ENCODE data around the gene H2BK1.

DNA sequence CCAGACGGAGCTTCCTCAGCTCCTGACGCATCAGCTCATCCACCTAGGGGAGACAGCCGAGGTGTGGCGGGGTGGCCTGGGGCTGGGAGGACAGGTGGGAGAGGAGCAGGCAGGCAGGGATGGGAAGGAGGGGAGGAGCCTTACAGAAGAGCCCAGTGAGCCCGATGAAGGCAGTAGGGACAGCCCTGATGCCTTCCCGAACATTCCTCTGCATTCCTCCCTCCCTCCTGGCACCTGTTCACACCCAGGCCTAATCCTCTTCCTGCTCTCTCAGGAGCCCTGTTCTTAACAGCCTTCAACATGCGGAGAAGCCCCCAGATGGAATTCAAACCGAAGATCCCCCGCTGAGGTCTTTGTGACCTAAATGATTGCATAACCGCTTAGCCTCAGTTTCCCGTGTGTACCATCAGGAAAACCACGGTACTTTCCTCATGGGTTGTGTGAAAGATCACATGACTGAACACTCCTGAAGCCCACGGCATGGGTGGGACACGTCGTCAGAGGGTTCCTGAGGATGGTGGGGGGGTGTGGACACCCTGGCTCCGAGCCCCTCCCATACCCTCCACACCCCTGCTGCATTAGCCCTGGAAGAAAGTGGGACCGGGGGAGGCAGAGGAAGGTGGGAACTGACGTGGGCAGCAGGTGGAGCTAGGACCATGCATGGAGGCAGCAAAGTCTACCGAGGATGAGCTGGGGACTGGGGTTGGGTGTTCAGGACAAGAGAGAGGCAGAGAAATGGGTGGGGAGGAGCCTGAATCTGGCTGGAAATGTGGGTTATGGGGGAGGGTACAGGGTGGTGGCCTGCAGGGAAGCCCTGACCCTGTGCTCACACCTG, 14.5 kb downstream of the H2BK1 start:
- no peak for TF ChIP-seq CTCF (IDR thresholded peaks at IDR 0.05)
- TF ChIP-seq POLR2A (IDR thresholded peaks at IDR 0.05) = no peak

Measured in lower leg skin (tissue), 3 donors.